ENCODE results near the gene ANLN.
A peak's percentile ranks its signal among the peaks of the same experiment; 100 is the strongest.

Gene ANLN

GRCh38 chr7:36389371-36390198 lies at the start of gene ANLN:
ANLN (plus strand) TSS chr7:36389862; CDS start chr7:36390027, 165 bp downstream.
- peak within 1 kb of the TSS; percentile 74 for H3K27ac ChIP-seq
- peak; percentile 84 for DNase-seq (ENCODE audit: low read depth, low spot score)

- H3K27ac ChIP-seq = no peak overlapping the region
These were observed 46.1 kb upstream of the ANLN start for GRCh38 chr7:36343548-36343947.

GRCh38 chr7:36344622-36345021 lies 45.0 kb upstream of the ANLN start:
- no peak for DNase-seq (ENCODE audit: low read depth, low spot score)
- no peak overlapping the region for H3K27ac ChIP-seq

More at GRCh38 chr7:36343548-36343947, 46.1 kb upstream of the ANLN start:
- no peak for DNase-seq (ENCODE audit: low read depth, low spot score)

GRCh38 chr7:36346260-36346831 lies 43.3 kb upstream of the ANLN start:
- H3K27ac ChIP-seq = no peak overlapping the region
- DNase-seq (ENCODE audit: low read depth, low spot score) = no peak

GRCh38 chr7:36348256-36348655 lies 41.4 kb upstream of the ANLN start:
- no peak overlapping the region for H3K27ac ChIP-seq
- DNase-seq (ENCODE audit: low read depth, low spot score) = no peak

- DNase-seq (ENCODE audit: low read depth, low spot score) = no peak
- H3K27ac ChIP-seq = no peak overlapping the region
These were observed 40.9 kb upstream of the ANLN start for GRCh38 chr7:36348771-36349170.

- DNase-seq (ENCODE audit: low read depth, low spot score) = no peak
- H3K27ac ChIP-seq = no peak overlapping the region
These were observed 40.0 kb upstream of the ANLN start for GRCh38 chr7:36349626-36350025.

- no peak overlapping the region for H3K27ac ChIP-seq
- DNase-seq (ENCODE audit: low read depth, low spot score) = no peak
These were observed 34.2 kb upstream of the ANLN start for GRCh38 chr7:36355490-36355889.

GRCh38 chr7:36357054-36357453 lies 32.6 kb upstream of the ANLN start:
- no peak overlapping the region for H3K27ac ChIP-seq
- DNase-seq (ENCODE audit: low read depth, low spot score) = no peak

- DNase-seq (ENCODE audit: low read depth, low spot score) = no peak
- no peak overlapping the region for H3K27ac ChIP-seq
These were observed 31.1 kb upstream of the ANLN start for GRCh38 chr7:36358589-36358988.

- no peak overlapping the region for H3K27ac ChIP-seq
- DNase-seq (ENCODE audit: low read depth, low spot score) = no peak
These were observed 29.4 kb upstream of the ANLN start for GRCh38 chr7:36360244-36360643.

- H3K27ac ChIP-seq = no peak overlapping the region
- DNase-seq (ENCODE audit: low read depth, low spot score) = no peak
These were observed 28.4 kb upstream of the ANLN start for GRCh38 chr7:36361227-36361626.

- no peak for DNase-seq (ENCODE audit: low read depth, low spot score)
These were observed 26.1 kb upstream of the ANLN start for GRCh38 chr7:36363515-36363914.

GRCh38 chr7:36366005-36366717 lies 23.5 kb upstream of the ANLN start:
- DNase-seq (ENCODE audit: low read depth, low spot score) = no peak
- H3K27ac ChIP-seq = no peak overlapping the region

More at GRCh38 chr7:36363515-36363914, 26.1 kb upstream of the ANLN start:
- no peak overlapping the region for H3K27ac ChIP-seq

- DNase-seq (ENCODE audit: low read depth, low spot score) = peak; percentile 29
- H3K27ac ChIP-seq = peak overlapping the region; percentile 39
These were observed 22.7 kb upstream of the ANLN start for GRCh38 chr7:36366718-36367560.

GRCh38 chr7:36367561-36368077 lies 22.0 kb upstream of the ANLN start:
- no peak for DNase-seq (ENCODE audit: low read depth, low spot score)
- H3K27ac ChIP-seq = no peak overlapping the region

- no peak for DNase-seq (ENCODE audit: low read depth, low spot score)
These were observed 21.2 kb upstream of the ANLN start for GRCh38 chr7:36368496-36368895.

GRCh38 chr7:36369171-36369570 lies 20.5 kb upstream of the ANLN start:
- H3K27ac ChIP-seq = no peak overlapping the region
- DNase-seq (ENCODE audit: low read depth, low spot score) = no peak

More at GRCh38 chr7:36368496-36368895, 21.2 kb upstream of the ANLN start:
- no peak overlapping the region for H3K27ac ChIP-seq

GRCh38 chr7:36370046-36370445 lies 19.6 kb upstream of the ANLN start:
- DNase-seq (ENCODE audit: low read depth, low spot score) = no peak

GRCh38 chr7:36372156-36372555 lies 17.5 kb upstream of the ANLN start:
- H3K27ac ChIP-seq = no peak overlapping the region
- no peak for DNase-seq (ENCODE audit: low read depth, low spot score)

More at GRCh38 chr7:36370046-36370445, 19.6 kb upstream of the ANLN start:
- H3K27ac ChIP-seq = no peak overlapping the region

All from epithelial cell of prostate (primary cell).